Pancreas (tissue), 10 donors: ENCODE results near the gene RAB36. TPM values are rescaled to one million over a fixed set of nuclear protein-coding genes. Genes with fewer than 3 reads are reported as not detected.
A peak's percentile ranks its signal among the peaks of the same experiment; 100 is the strongest.

Experiments used
- ATAC-seq, 4 donors: fragments of 200-7000 bp; cut with Tn5 transposase; one replicate each; pipeline versions ENCODE4 v1.8.0 to v1.9.1; 2020; ENCODE audit warnings: mild to moderate bottlenecking in 4 of 4, moderate library complexity in 4 of 4
- DNase-seq, 6 donors: peaks; one replicate each; pipeline ENCODE4 v3.0.0-alpha.2; 2020
- FAIRE-seq: peaks from 2 replicates; lab custom pipeline; 2012; peaks lifted over from hg19 to GRCh38; lab: Jason Lieb, UNC
- H3K27ac ChIP-seq, 4 donors: fragments of 200-600 bp; sonication (generic); 1 replicate in 3 of 4; 2 replicates in 1 of 4; pipeline versions ENCODE4 v1.5.0 to v1.8.0; 2020
- H3K27me3 ChIP-seq, 4 donors: fragments of 200-600 bp; one replicate each; pipeline ENCODE4 v1.8.0; 2021
- H3K36me3 ChIP-seq, 3 donors: fragments of 200-600 bp; sonication (generic) in 1 of 3; one replicate each; pipeline versions ENCODE4 v1.5.0 to v1.8.0; 2020 to 2021
- H3K4me1 ChIP-seq, 3 donors: fragments of 200-600 bp; one replicate each; pipeline ENCODE4 v1.8.0; 2021
- H3K4me3 ChIP-seq, 4 donors: fragments of 200-600 bp; sonication (generic) in 2 of 4; one replicate each; pipeline versions ENCODE4 v1.5.0 to v1.8.0; 2020 to 2021
- H3K9me3 ChIP-seq, 4 donors: fragments of 200-600 bp; one replicate each; pipeline ENCODE4 v1.8.0; 2021
- WGBS, 2 donors: extraction: QIAGEN DNeasy Blood & Tissue Kit; methylation state at CpG; one replicate each; pipeline ENCODE4 v1.1.7; 2013; 5-methylcytosine and 5-hydroxymethylcytosine counted together
- intact Hi-C, 3 donors: fragments of 100-400 bp; cut with DNase I; formaldehyde crosslinking; loops; one replicate each; pipeline versions ENCODE4 v1.11.1 to v1.14.2; 2022
- polyA plus RNA-seq, 2 donors: library from polyadenylated mRNA; stranded (reverse); fragments of 200-250 nt; gene quantifications; one replicate each; pipeline ENCODE4 v1.2.3, GENCODE V29; 2013
- total RNA-seq, 6 donors: library from RNA; stranded (reverse); fragmentation: NEBNext Ultra II Directional in 4 of 6; extraction: Animal tissue kit (Norgen Biotek cat#: 25700) in 4 of 6; gene quantifications; one replicate each; pipeline versions ENCODE4 v1.2.1 to v1.2.4, GENCODE V29; 2021 to 2023
- TF ChIP-seq, protein P1 (sequence below), 4 donors: fragments of 200-600 bp; sonication (generic) in 3 of 4; IDR thresholded peaks; one replicate each; pipeline versions ENCODE4 v1.5.0 to v1.8.0; 2021; ENCODE audit warnings: antibody characterized with exemption in 4 of 4
- donor health status: healthy with polysubstance abuse.
- donor health status: DM: no; HTN: no; CAD: no; lungs with moderate emphysema.
- donor health status: DM: no; HTN: no; CAD: no.
- donor health status: control.
- donor health status: control.
- donor health status: Bipolar disorder and iron deficiency.
- donor health status: DM: yes; HTN: yes; CAD: no.
- donor health status: DM: no; HTN: no; CAD: no.
- donor health status: DM: no; HTN: no; CAD: no.
- donor health status: DM: yes; HTN: yes; CAD: no.

Gene RAB36
- total and polyA plus RNA-seq, 8 donors: 1.2 to 7.3 (median 3.1) TPM

DNA sequence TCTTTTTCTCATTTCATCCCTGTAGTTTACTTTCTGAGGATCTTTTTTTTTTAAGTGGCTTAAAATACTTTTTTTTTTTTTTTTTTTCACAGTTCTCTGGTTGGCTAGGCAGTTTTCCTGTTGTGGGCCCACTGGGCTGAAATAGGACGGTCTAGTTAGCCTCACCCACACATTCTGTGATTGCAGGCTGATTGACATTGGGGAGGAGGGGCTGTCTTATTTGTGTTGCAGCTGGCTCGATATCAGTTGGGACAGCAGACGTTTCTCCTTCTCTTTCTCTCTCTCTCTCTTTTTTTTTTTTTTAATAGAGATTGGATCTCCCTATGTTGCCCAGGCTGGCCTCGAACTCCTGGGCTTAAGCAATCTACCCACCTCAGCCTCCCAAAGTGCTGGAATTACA is 41.9 kb downstream of the RAB36 start:
- TF ChIP-seq, protein P1, sequence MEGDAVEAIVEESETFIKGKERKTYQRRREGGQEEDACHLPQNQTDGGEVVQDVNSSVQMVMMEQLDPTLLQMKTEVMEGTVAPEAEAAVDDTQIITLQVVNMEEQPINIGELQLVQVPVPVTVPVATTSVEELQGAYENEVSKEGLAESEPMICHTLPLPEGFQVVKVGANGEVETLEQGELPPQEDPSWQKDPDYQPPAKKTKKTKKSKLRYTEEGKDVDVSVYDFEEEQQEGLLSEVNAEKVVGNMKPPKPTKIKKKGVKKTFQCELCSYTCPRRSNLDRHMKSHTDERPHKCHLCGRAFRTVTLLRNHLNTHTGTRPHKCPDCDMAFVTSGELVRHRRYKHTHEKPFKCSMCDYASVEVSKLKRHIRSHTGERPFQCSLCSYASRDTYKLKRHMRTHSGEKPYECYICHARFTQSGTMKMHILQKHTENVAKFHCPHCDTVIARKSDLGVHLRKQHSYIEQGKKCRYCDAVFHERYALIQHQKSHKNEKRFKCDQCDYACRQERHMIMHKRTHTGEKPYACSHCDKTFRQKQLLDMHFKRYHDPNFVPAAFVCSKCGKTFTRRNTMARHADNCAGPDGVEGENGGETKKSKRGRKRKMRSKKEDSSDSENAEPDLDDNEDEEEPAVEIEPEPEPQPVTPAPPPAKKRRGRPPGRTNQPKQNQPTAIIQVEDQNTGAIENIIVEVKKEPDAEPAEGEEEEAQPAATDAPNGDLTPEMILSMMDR (IDR thresholded peaks at IDR 0.05): no peak
- no peak for FAIRE-seq
- Histone ChIP-seq H3K36me3 (no peaks in the 10 kb centered on the region), H3K4me1 (peaks cover 0 to 24% (median 11%) of the 10 kb centered on the region in 3 donors), H3K27me3 (no peaks in the 10 kb centered on the region), H3K9me3 (no peaks in the 10 kb centered on the region), H3K27ac (no peak overlapping the region), H3K4me3 (no peak overlapping the region)
- no peak for DNase-seq
- intact Hi-C loops: no loop called here
- 43 to 44% methylated on average over 4 of the region's 4 CpGs for WGBS, 2 donors
- ATAC-seq: no peak

DNA sequence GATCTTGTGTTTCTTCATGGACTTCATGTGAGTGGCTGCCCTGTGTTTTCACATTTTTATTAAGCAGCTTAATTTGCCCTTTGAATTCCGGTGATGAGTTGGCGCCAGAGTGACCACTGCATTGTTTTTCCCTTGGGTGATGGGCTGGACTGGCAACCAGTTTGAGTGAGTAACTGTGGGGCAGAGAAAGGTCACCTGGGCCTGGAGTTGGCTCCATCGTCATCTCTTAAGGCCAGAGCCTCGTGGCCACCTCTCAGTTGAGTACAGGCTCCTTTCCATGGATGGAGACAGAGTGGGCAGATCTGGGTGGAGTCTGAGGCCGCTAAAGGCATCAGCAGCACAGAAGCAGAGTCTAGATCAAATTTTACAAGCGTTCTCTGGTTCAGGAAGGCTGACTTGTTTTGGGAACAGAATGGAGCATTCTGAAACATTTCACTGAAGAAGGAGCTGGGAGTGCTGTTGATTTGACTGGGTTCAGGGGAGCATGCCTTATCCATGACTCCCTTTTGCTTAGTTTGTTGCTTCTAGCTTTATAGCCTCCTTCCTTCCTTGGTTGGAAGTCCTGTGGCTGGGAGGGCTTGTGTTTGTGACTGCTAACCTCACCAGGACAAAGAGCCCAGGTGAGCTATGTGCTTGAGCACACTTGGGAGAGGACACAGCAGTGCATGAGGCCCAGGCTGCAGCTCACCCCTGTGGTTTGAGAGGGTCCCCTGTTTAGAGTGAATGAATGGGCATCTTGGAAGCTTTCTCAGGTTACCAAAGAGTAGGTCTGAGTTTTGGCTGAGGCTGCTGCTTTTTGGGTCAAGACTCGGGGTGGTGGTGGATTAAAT is 42.8 kb downstream of the RAB36 start:
- H3K36me3 ChIP-seq: no peaks in the 10 kb centered on the region
- no peaks in the 10 kb centered on the region for H3K27me3 ChIP-seq
- intact Hi-C loops: no loop called here
- ATAC-seq: no peak
- 84 to 91% methylated on average over 7 of the region's 7 CpGs for WGBS, 2 donors
- H3K4me1 ChIP-seq: peaks cover 0 to 23% (median 19%) of the 10 kb centered on the region in 3 donors
- H3K27ac ChIP-seq: no peak overlapping the region
- no peak for DNase-seq
- TF ChIP-seq, protein P1 (IDR thresholded peaks at IDR 0.05): no peak
- H3K4me3 ChIP-seq: no peak overlapping the region
- FAIRE-seq: no peak
- H3K9me3 ChIP-seq: no peaks in the 10 kb centered on the region

DNA sequence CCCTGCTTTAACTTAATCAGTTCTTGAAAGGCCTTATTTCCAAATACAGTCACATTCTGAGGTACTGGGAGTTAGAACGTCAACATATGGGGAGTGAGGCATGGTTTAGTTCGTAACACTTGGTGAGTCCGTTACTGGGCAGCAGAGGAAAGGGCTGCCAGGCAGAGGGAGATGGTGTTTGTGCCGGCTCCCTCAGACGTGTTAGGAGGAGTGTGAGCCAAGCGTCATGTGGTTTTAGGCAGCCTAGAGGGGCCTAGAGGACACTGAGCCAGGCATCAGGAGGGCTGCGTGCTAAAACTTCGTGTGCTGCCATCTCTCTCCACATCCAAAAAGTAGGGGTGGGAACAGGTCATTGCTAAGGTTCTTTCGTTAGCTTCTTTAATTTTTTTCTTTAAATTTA is 45.2 kb downstream of the RAB36 start:
- TF ChIP-seq, protein P1 (IDR thresholded peaks at IDR 0.05): no peak
- intact Hi-C loops: no loop called here
- no peak overlapping the region for H3K4me3 ChIP-seq
- H3K27me3 ChIP-seq: no peaks in the 10 kb centered on the region
- ATAC-seq (no peak), DNase-seq (no peak), FAIRE-seq (no peak)
- H3K9me3 ChIP-seq: no peaks in the 10 kb centered on the region
- peaks cover 0 to 11% (median 8%) of the 10 kb centered on the region in 3 donors for H3K4me1 ChIP-seq
- 92 to 95% methylated on average over 9 of the region's 9 CpGs for WGBS, 2 donors
- no peaks in the 10 kb centered on the region for H3K36me3 ChIP-seq
- H3K27ac ChIP-seq: no peak overlapping the region

DNA sequence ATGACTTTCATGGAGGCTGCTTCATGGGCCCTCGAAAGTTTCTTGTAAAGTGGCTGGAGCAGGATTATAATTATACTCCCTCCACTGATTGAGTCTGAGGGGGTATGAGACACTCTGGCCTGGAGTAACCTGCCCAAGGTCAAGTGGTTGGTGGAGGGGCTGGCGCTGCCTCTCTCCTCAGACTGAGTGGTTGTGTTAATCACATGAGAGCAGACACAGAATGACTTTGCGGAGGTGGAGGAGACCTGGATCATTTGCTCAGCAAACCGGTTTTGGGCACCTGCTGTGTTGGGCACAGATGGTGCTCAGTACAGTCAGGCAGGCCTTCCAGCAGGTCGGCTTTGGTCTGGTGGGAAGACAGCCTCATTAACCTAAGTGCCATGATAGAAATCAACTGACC is 46.9 kb downstream of the RAB36 start:
- H3K4me3 ChIP-seq: no peak overlapping the region
- peak; percentile 76 to 94 (median 86) for ATAC-seq
- H3K36me3 ChIP-seq: no peaks in the 10 kb centered on the region
- WGBS, 2 donors: 19 to 31% methylated on average over 5 of the region's 5 CpGs
- H3K27me3 ChIP-seq: no peaks in the 10 kb centered on the region
- TF ChIP-seq, protein P1 (IDR thresholded peaks at IDR 0.05): no peak
- FAIRE-seq: no peak
- H3K27ac ChIP-seq: peak overlapping the region; percentile 27 to 52 (median 38)
- peak in 4 of 6 donors; percentile 46 to 61 (median 58) for DNase-seq
- peaks cover 0 to 11% (median 8%) of the 10 kb centered on the region in 3 donors for H3K4me1 ChIP-seq
- no peaks in the 10 kb centered on the region for H3K9me3 ChIP-seq
- intact Hi-C loops: no loop called here

- Histone ChIP-seq H3K4me3 (no peak overlapping the region), H3K27me3 (no peaks in the 10 kb centered on the region), H3K27ac (peak overlapping the region; percentile 27 to 52 (median 38)), H3K4me1 (peaks cover 0 to 11% (median 8%) of the 10 kb centered on the region in 3 donors), H3K9me3 (no peaks in the 10 kb centered on the region), H3K36me3 (no peaks in the 10 kb centered on the region)
- WGBS, 2 donors: 63 to 72% methylated on average over 4 of the region's 4 CpGs
- intact Hi-C loops: no loop called here
- TF ChIP-seq, protein P1 (IDR thresholded peaks at IDR 0.05): no peak
- no peak for FAIRE-seq
- no peak for DNase-seq
- peak in 2 of 4 donors; percentile 28 to 32 for ATAC-seq
Observed at GRCh38 chr22:23192558-23192957, 47.3 kb downstream of the RAB36 start.
